Spleen (tissue), 7 donors: ENCODE data around the gene RBM38.

ENCODE experiments used
- POLR2A ChIP-seq, 3 donors: fragments of 450-650 bp; IDR thresholded peaks; one replicate each; pipeline ENCODE4 v1.5.1; 2017; ENCODE audit warnings: antibody characterized with exemption in 3 of 3, mild to moderate bottlenecking in 1 of 3
- TF ChIP-seq, protein P1 (sequence below), 11 experiments: fragments of 200-600 bp in 7 of 11; fragments of 450-650 bp in 4 of 11; sonication (generic) in 4 of 11; IDR thresholded peaks in 8 of 11; conservative IDR thresholded peaks in 3 of 11; 1 replicate in 7 of 11; 2 replicates in 4 of 11; pipeline versions ENCODE4 v1.4.0 to v1.8.0; 2016 to 2021; ENCODE audit warnings: antibody characterized with exemption in 11 of 11, inconsistent platforms in 4 of 11, mild to moderate bottlenecking in 1 of 11
- donor health status: DM: no; HTN: no; CAD: no; lungs with moderate emphysema.
- donor health status: DM: no; HTN: no; CAD: no.
- donor health status: DM: no; HTN: no; CAD: no.

GRCh38 chr20:57407541-57407956, 16.4 kb downstream of the RBM38 start:
- no peak for TF ChIP-seq POLR2A (IDR thresholded peaks at IDR 0.05)
- TF ChIP-seq, protein P1, sequence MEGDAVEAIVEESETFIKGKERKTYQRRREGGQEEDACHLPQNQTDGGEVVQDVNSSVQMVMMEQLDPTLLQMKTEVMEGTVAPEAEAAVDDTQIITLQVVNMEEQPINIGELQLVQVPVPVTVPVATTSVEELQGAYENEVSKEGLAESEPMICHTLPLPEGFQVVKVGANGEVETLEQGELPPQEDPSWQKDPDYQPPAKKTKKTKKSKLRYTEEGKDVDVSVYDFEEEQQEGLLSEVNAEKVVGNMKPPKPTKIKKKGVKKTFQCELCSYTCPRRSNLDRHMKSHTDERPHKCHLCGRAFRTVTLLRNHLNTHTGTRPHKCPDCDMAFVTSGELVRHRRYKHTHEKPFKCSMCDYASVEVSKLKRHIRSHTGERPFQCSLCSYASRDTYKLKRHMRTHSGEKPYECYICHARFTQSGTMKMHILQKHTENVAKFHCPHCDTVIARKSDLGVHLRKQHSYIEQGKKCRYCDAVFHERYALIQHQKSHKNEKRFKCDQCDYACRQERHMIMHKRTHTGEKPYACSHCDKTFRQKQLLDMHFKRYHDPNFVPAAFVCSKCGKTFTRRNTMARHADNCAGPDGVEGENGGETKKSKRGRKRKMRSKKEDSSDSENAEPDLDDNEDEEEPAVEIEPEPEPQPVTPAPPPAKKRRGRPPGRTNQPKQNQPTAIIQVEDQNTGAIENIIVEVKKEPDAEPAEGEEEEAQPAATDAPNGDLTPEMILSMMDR (IDR thresholded peaks at IDR 0.05 in 8 of 11, conservative IDR thresholded peaks at IDR 0.05 in 3 of 11), result no peak
